Measurements from ENCODE around the gene IRF2. TPM values are rescaled to one million over a fixed set of nuclear protein-coding genes. Genes with fewer than 3 reads are reported as not detected.

Gene IRF2
- total RNA-seq, 1 experiment from 2014 or later = 14.8 TPM

- no peak for DNase-seq
- H3K27me3 ChIP-seq (ENCODE audit: control insufficient read depth, insufficient read depth, low read length) = no peaks in the 10 kb centered on the region
- H3K4me3 ChIP-seq (ENCODE audit: insufficient read depth, low read depth, low read length) = no peak overlapping the region
- no peaks in the 10 kb centered on the region for H3K36me3 ChIP-seq (replicated peaks; ENCODE audit: control insufficient read depth, insufficient read depth, low read length)
These were observed 10.9 kb upstream of the IRF2 start for GRCh38 chr4:184485279-184485678.

GRCh38 chr4:184481544-184481943 lies 7.2 kb upstream of the IRF2 start:
- DNase-seq = no peak
- no peak overlapping the region for H3K4me3 ChIP-seq (ENCODE audit: insufficient read depth, low read depth, low read length)
- H3K36me3 ChIP-seq (replicated peaks; ENCODE audit: control insufficient read depth, insufficient read depth, low read length) = no peaks in the 10 kb centered on the region
- H3K27me3 ChIP-seq (ENCODE audit: control insufficient read depth, insufficient read depth, low read length) = no peaks in the 10 kb centered on the region

GRCh38 chr4:184479516-184479950 lies 5.2 kb upstream of the IRF2 start:
- Histone ChIP-seq H3K4me3 (ENCODE audit: insufficient read depth, low read depth, low read length) (no peak overlapping the region), H3K27me3 (ENCODE audit: control insufficient read depth, insufficient read depth, low read length) (no peaks in the 10 kb centered on the region), H3K36me3 (replicated peaks; ENCODE audit: control insufficient read depth, insufficient read depth, low read length) (no peaks in the 10 kb centered on the region)
- no peak for DNase-seq

- no peaks in the 10 kb centered on the region for H3K36me3 ChIP-seq (replicated peaks; ENCODE audit: control insufficient read depth, insufficient read depth, low read length)
- no peak overlapping the region for H3K4me3 ChIP-seq (ENCODE audit: insufficient read depth, low read depth, low read length)
- H3K27me3 ChIP-seq (ENCODE audit: control insufficient read depth, insufficient read depth, low read length) = no peaks in the 10 kb centered on the region
- no peak for DNase-seq
These were observed 3.0 kb upstream of the IRF2 start for GRCh38 chr4:184477201-184477999.

GRCh38 chr4:184476695-184477094 lies 2.3 kb upstream of the IRF2 start:
- no peak overlapping the region for H3K4me3 ChIP-seq (ENCODE audit: insufficient read depth, low read depth, low read length)
- no peaks in the 10 kb centered on the region for H3K27me3 ChIP-seq (ENCODE audit: control insufficient read depth, insufficient read depth, low read length)
- no peaks in the 10 kb centered on the region for H3K36me3 ChIP-seq (replicated peaks; ENCODE audit: control insufficient read depth, insufficient read depth, low read length)
- DNase-seq = no peak

GRCh38 chr4:184475498-184475897 lies 1.1 kb upstream of the IRF2 start:
- DNase-seq = no peak

GRCh38 chr4:184475096-184475461 lies 729 bp upstream of the IRF2 start:
- H3K27me3 ChIP-seq (ENCODE audit: control insufficient read depth, insufficient read depth, low read length) = no peaks in the 10 kb centered on the region
- H3K4me3 ChIP-seq (ENCODE audit: insufficient read depth, low read depth, low read length) = peak overlapping the region; percentile 77
- no peaks in the 10 kb centered on the region for H3K36me3 ChIP-seq (replicated peaks; ENCODE audit: control insufficient read depth, insufficient read depth, low read length)
- no peak for DNase-seq

More at GRCh38 chr4:184475498-184475897, 1.1 kb upstream of the IRF2 start:
- Histone ChIP-seq H3K36me3 (replicated peaks; ENCODE audit: control insufficient read depth, insufficient read depth, low read length) (no peaks in the 10 kb centered on the region), H3K4me3 (ENCODE audit: insufficient read depth, low read depth, low read length) (peak overlapping the region; percentile 77), H3K27me3 (ENCODE audit: control insufficient read depth, insufficient read depth, low read length) (no peaks in the 10 kb centered on the region)

- no peaks in the 10 kb centered on the region for H3K27me3 ChIP-seq (ENCODE audit: control insufficient read depth, insufficient read depth, low read length)
- H3K4me3 ChIP-seq (ENCODE audit: insufficient read depth, low read depth, low read length) = peak overlapping the region; percentile 77
- DNase-seq = peak; percentile 81
- H3K36me3 ChIP-seq (replicated peaks; ENCODE audit: control insufficient read depth, insufficient read depth, low read length) = no peaks in the 10 kb centered on the region
These were observed 669 bp downstream of the IRF2 start for GRCh38 chr4:184473499-184474262.

GRCh38 chr4:184472614-184473498 lies 1.5 kb downstream of the IRF2 start:
- peak overlapping the region; percentile 77 for H3K4me3 ChIP-seq (ENCODE audit: insufficient read depth, low read depth, low read length)
- peak; percentile 91 for DNase-seq

GRCh38 chr4:184471881-184472613 lies 2.3 kb downstream of the IRF2 start:
- Histone ChIP-seq H3K4me3 (ENCODE audit: insufficient read depth, low read depth, low read length) (peak overlapping the region; percentile 77), H3K36me3 (replicated peaks; ENCODE audit: control insufficient read depth, insufficient read depth, low read length) (no peaks in the 10 kb centered on the region), H3K27me3 (ENCODE audit: control insufficient read depth, insufficient read depth, low read length) (no peaks in the 10 kb centered on the region)
- no peak for DNase-seq

More at GRCh38 chr4:184472614-184473498, 1.5 kb downstream of the IRF2 start:
- H3K27me3 ChIP-seq (ENCODE audit: control insufficient read depth, insufficient read depth, low read length) = no peaks in the 10 kb centered on the region
- no peaks in the 10 kb centered on the region for H3K36me3 ChIP-seq (replicated peaks; ENCODE audit: control insufficient read depth, insufficient read depth, low read length)

- H3K27me3 ChIP-seq (ENCODE audit: control insufficient read depth, insufficient read depth, low read length) = no peaks in the 10 kb centered on the region
- no peak overlapping the region for H3K4me3 ChIP-seq (ENCODE audit: insufficient read depth, low read depth, low read length)
- DNase-seq = no peak
- H3K36me3 ChIP-seq (replicated peaks; ENCODE audit: control insufficient read depth, insufficient read depth, low read length) = no peaks in the 10 kb centered on the region
These were observed 3.6 kb downstream of the IRF2 start for GRCh38 chr4:184470785-184471110.

GRCh38 chr4:184466634-184467033 lies 7.7 kb downstream of the IRF2 start:
- H3K36me3 ChIP-seq (replicated peaks; ENCODE audit: control insufficient read depth, insufficient read depth, low read length) = no peaks in the 10 kb centered on the region
- H3K27me3 ChIP-seq (ENCODE audit: control insufficient read depth, insufficient read depth, low read length) = no peaks in the 10 kb centered on the region
- H3K4me3 ChIP-seq (ENCODE audit: insufficient read depth, low read depth, low read length) = no peak overlapping the region

GRCh38 chr4:184464759-184465454 lies 9.4 kb downstream of the IRF2 start:
- DNase-seq = no peak
- H3K27me3 ChIP-seq (ENCODE audit: control insufficient read depth, insufficient read depth, low read length) = no peaks in the 10 kb centered on the region
- no peaks in the 10 kb centered on the region for H3K36me3 ChIP-seq (replicated peaks; ENCODE audit: control insufficient read depth, insufficient read depth, low read length)
- H3K4me3 ChIP-seq (ENCODE audit: insufficient read depth, low read depth, low read length) = no peak overlapping the region

More at GRCh38 chr4:184466634-184467033, 7.7 kb downstream of the IRF2 start:
- no peak for DNase-seq

All from H7 (cell line).